DOHH2 (cell line): Measurements from ENCODE around the gene C1QTNF6.

Experiments used
- EZH2phosphoT487 ChIP-seq: fragments of 200-600 bp; sonication (generic); IDR thresholded peaks from 2 replicates; pipeline ENCODE4 v1.6.1; 2017; ENCODE audit warnings: borderline replicate concordance, mild to moderate bottlenecking, antibody characterized with exemption, low read length, moderate library complexity, mixed read lengths
- TF ChIP-seq, protein P1 (sequence below): fragments of 200-600 bp; sonication (generic); IDR thresholded peaks from one replicate; pipeline ENCODE4 v1.5.1; 2014; ENCODE audit warnings: antibody characterized with exemption, mild to moderate bottlenecking, low read depth, low read length; ENCODE audit not compliant: poor library complexity, severe bottlenecking

DNA sequence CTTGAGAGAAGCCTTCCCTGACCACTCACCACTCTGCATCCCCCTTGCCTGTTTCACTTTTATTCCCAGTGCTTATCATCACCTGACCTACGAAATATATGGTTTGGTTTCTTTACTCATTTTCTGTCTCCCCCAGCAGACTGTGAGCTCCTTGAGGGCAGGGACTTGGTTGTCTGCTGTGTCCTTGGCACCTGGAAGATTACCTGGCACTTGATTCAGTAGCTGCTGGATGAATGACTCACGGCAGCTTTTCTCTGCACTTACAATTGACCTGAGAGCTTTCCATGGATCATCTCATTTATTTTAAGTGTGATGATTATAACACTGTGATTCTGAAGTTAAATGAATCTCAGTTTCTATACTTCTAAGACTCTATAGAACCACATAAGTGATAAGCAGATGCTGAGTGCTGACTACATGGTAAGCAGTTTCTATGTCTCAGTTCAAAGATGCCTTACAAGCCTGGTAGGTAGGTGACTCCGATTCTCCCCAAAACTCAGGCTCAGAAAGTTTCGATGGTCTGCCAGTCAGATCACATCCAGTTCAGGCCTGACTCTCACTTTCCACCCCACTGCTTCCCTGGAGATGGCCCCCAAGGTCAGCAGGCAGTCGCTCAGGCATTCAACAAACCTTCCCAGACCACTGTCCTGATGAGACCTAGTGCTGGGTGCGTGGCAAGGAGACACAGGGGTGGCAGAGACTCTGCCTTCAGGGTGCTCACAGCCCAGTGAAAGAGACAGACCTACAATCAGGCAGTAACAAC, 50.0 kb downstream of the C1QTNF6 start:
- TF ChIP-seq, protein P1, sequence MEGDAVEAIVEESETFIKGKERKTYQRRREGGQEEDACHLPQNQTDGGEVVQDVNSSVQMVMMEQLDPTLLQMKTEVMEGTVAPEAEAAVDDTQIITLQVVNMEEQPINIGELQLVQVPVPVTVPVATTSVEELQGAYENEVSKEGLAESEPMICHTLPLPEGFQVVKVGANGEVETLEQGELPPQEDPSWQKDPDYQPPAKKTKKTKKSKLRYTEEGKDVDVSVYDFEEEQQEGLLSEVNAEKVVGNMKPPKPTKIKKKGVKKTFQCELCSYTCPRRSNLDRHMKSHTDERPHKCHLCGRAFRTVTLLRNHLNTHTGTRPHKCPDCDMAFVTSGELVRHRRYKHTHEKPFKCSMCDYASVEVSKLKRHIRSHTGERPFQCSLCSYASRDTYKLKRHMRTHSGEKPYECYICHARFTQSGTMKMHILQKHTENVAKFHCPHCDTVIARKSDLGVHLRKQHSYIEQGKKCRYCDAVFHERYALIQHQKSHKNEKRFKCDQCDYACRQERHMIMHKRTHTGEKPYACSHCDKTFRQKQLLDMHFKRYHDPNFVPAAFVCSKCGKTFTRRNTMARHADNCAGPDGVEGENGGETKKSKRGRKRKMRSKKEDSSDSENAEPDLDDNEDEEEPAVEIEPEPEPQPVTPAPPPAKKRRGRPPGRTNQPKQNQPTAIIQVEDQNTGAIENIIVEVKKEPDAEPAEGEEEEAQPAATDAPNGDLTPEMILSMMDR = no peak
- TF ChIP-seq EZH2phosphoT487 = no peak
